ENCODE results near the gene GPSM1. TPM values are rescaled to one million over a fixed set of nuclear protein-coding genes. Genes with fewer than 3 reads are reported as not detected.

GPSM1 gene
- total RNA-seq, 1 experiment from 2014 or later: 26.4 TPM

GRCh38 chr9:136296434-136297015 is 30.8 kb upstream of the GPSM1 start:
- Histone ChIP-seq H4K20me1 (ENCODE audit: insufficient read depth) (no peaks in the 10 kb centered on the region), H3K4me1 (ENCODE audit: control insufficient read depth in 1 of 2, insufficient read depth in 2 of 2, low read length in 2 of 2) (peaks cover 8 to 12% of the 10 kb centered on the region in 2 experiments; a peak in 3 of 4 replicates), H3K4me2 (ENCODE audit: low read length) (peak overlapping the region; percentile 30), H3K36me3 (ENCODE audit: control insufficient read depth in 1 of 2, insufficient read depth in 2 of 2, low read length in 2 of 2) (no peaks in the 10 kb centered on the region), H2AFZ (ENCODE audit: low read depth, low read length, poor library complexity, severe bottlenecking) (no peak overlapping the region), H3K27me3 (ENCODE audit: insufficient read depth, low read length) (no peaks in the 10 kb centered on the region), H3K79me2 (ENCODE audit: insufficient read depth, low read length) (no peaks in the 10 kb centered on the region), H3K9me3 (ENCODE audit: control insufficient read depth in 1 of 2, insufficient read depth in 1 of 2, low read depth in 1 of 2, low read length in 2 of 2) (peaks cover 0 to 5% of the 10 kb centered on the region in 2 experiments; a peak in 1 of 4 replicates), H3K9me2 (ENCODE audit: insufficient read depth) (no peaks in the 10 kb centered on the region), H3K9ac (ENCODE audit: low read length) (no peak overlapping the region), H3K27ac (ENCODE audit: low read depth, low read length) (no peak overlapping the region), H3K4me3 (replicated peaks in 1 of 2; ENCODE audit: low read depth in 1 of 2, low read length in 2 of 2) (no peak overlapping the region)
- POLR2A ChIA-PET: no interaction called here
- CTCF ChIA-PET: no interaction called here
- intact Hi-C loops (cut with micrococcal nuclease): no loop called here
- RAD21 ChIA-PET (ENCODE audit: low non-redundant PET in 1 of 2, low total read pairs in 2 of 2, uncharacterized antibody in 2 of 2, unreplicated experiment in 2 of 2): no interaction called here
- BruUV-seq (replicated peaks): no TSS peak
- TF ChIP-seq POLR2A (IDR thresholded peaks at IDR 0.05; ENCODE audit: borderline replicate concordance, extremely low read depth, insufficient read depth, insufficient read length) (no peak), CBX3 (IDR thresholded peaks at IDR 0.05; ENCODE audit: low read depth) (no peak), ATF3 (IDR thresholded peaks at IDR 0.05) (no peak), SIN3A (IDR thresholded peaks at IDR 0.05; ENCODE audit: low read depth) (no peak), CTCF (IDR thresholded peaks at IDR 0.05 in 2 of 3, conservative IDR thresholded peaks at IDR 0.05 in 1 of 3; ENCODE audit: borderline replicate concordance in 1 of 3, insufficient read depth in 1 of 3, low read depth in 2 of 3, low read length in 2 of 3) (no peak), TCF7L2 (IDR thresholded peaks at IDR 0.05; ENCODE audit: borderline replicate concordance, extremely low read depth, insufficient read depth, insufficient read length) (no peak), POLR2AphosphoS5 (IDR thresholded peaks at IDR 0.05; ENCODE audit: low read depth, low read length) (no peak), FOSL1 (IDR thresholded peaks at IDR 0.05; ENCODE audit: low read depth) (no peak), EGR1 (IDR thresholded peaks at IDR 0.05; ENCODE audit: low read depth) (no peak), EZH2 (IDR thresholded peaks at IDR 0.05) (no peak), CEBPB (IDR thresholded peaks at IDR 0.05; ENCODE audit: low read depth) (no peak), REST (IDR thresholded peaks at IDR 0.05; ENCODE audit: low read depth) (no peak), YY1 (IDR thresholded peaks at IDR 0.05; ENCODE audit: extremely low read depth, insufficient replicate concordance, low read depth, low read length) (no peak), ZBTB33 (IDR thresholded peaks at IDR 0.05; ENCODE audit: extremely low read depth, insufficient replicate concordance, low read length) (no peak), JUND (IDR thresholded peaks at IDR 0.05) (no peak), EZH2phosphoT487 (IDR thresholded peaks at IDR 0.05; ENCODE audit: borderline replicate concordance) (no peak)
- ATAC-seq (no peak), DNase-seq (ENCODE audit: low read depth, low spot score) (no peak)

Data from HCT116 (cell line).